Subcutaneous abdominal adipose tissue (tissue), 5 donors: ENCODE measurements around the gene AEBP2.
"Not testable (repeated sequence)": the region's sequence is repeated elsewhere in the genome, so short reads cannot be mapped to it uniquely, and the experiment has no call there.

ENCODE experiments used
- H3K27ac ChIP-seq: one replicate; pipeline ENCODE4 v1.7.0; 2013; ENCODE audit warnings: low read depth, mild to moderate bottlenecking, inconsistent platforms, low read length, moderate library complexity
- H3K27me3 ChIP-seq, 5 donors: one replicate each; pipeline ENCODE4 v1.7.0; 2013; ENCODE audit warnings: low read length in 5 of 5, inconsistent platforms in 1 of 5; ENCODE audit not compliant: control insufficient read depth in 5 of 5, insufficient read depth in 4 of 5
- H3K36me3 ChIP-seq, 5 donors: one replicate each; pipeline ENCODE4 v1.7.0; 2013; ENCODE audit warnings: low read length in 5 of 5; ENCODE audit not compliant: control insufficient read depth in 5 of 5, insufficient read depth in 5 of 5
- H3K4me1 ChIP-seq, 5 donors: one replicate each; pipeline ENCODE4 v1.7.0; 2013; ENCODE audit warnings: low read length in 5 of 5, mild to moderate bottlenecking in 3 of 5, moderate library complexity in 1 of 5; ENCODE audit not compliant: control insufficient read depth in 5 of 5, insufficient read depth in 5 of 5
- H3K4me3 ChIP-seq, 5 donors: one replicate each; pipeline ENCODE4 v1.7.0; 2013; ENCODE audit warnings: low read length in 5 of 5, low read depth in 1 of 5
- H3K9ac ChIP-seq, 5 donors: one replicate each; pipeline ENCODE4 v1.7.0; 2013; ENCODE audit warnings: low read length in 5 of 5, mild to moderate bottlenecking in 4 of 5, moderate library complexity in 3 of 5
- H3K9me3 ChIP-seq, 5 donors: one replicate each; pipeline ENCODE4 v1.7.0; 2013; ENCODE audit warnings: low read length in 5 of 5; ENCODE audit not compliant: control insufficient read depth in 5 of 5
- donor health status: healthy.
- donor health status: healthy.
- donor health status: healthy.
- donor health status: healthy.
- donor health status: healthy.

AEBP2 gene

DNA sequence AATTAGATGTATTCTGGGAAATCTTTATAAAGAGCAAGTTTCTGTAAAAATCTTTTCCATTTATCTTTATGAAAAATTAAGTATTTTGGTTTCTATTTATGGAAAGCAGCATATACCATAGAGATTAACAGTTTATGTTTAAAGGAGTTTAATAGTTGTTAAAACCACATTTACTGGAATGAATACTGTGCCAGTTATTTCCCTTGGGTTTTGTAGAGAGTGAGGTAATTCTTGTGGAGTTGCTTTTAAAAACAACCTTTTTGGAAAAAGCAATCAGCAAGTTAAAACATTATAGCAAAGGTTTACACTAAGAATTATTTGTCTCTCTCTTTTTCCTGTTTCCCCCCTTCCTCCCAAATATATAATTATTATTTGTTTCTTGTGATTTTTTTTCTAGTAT, 34.9 kb downstream of the AEBP2 start:
- no peak overlapping the region for H3K9ac ChIP-seq
- H3K4me3 ChIP-seq = no peak overlapping the region
- H3K27me3 ChIP-seq = no peaks in the 10 kb centered on the region
- peaks cover 0 to 8% (median 3%) of the 10 kb centered on the region in 5 donors for H3K4me1 ChIP-seq
- H3K27ac ChIP-seq = no peak overlapping the region
- no peaks in the 10 kb centered on the region for H3K9me3 ChIP-seq
- peaks cover 0 to 2% (median 0%) of the 10 kb centered on the region in 5 donors for H3K36me3 ChIP-seq

DNA sequence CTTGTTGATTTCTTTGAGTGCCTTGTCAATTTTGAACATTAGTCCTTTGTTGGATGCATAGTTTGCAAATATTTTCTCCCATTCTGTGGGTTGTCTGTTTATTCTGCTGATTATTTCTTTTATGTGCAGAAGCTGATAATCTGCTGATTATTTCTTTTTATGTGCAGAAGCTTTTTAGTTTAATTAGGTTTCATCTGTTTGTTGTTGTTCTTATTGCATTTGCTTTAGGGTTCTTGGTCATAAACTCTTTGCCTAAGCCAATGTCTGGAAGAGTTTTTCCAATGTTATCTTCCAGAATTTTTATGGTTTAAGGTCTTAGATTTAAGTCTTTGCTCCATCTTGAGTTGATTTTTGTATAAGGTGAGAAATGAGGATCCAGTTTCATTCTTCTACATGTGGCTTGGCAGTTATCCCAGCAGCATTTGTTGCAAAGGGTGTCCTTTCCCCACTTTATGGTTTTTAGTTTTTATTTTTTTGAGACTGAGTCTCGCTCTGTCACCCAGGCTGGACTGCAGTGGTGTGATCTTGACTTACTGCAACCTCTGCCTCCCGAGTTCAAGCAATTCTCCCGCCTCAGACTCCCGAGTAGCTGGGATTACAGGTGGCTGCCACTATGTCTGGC, 36.7 kb downstream of the AEBP2 start:
- H3K9ac ChIP-seq, H3K36me3 ChIP-seq, H3K27ac ChIP-seq, H3K9me3 ChIP-seq, H3K4me1 ChIP-seq, H3K4me3 ChIP-seq, H3K27me3 ChIP-seq: not testable (repeated sequence)

DNA sequence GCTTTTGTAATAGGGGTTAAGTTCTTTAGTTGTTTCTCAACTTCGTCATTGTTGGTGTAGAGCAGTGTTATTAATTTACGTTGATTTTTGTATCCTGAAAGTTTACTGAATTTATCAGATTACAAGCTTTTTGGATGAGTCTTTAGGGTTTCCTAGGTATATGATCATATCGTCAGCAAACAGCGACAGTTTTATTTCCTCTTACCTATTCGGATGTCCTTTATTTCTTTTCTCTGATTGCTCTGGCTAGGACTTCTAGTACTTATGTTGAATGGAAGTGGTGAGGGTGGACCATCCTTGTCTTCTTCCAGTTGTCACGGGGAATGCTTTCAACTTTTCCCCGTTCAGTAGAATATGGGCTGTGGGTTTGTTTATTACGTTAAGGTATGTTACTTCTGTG, 37.8 kb downstream of the AEBP2 start:
- no peak overlapping the region for H3K9ac ChIP-seq
- no peaks in the 10 kb centered on the region for H3K36me3 ChIP-seq
- H3K27me3 ChIP-seq = no peaks in the 10 kb centered on the region
- H3K4me1 ChIP-seq = peaks cover 0 to 8% (median 5%) of the 10 kb centered on the region in 5 donors
- no peak overlapping the region for H3K27ac ChIP-seq
- H3K9me3 ChIP-seq = peaks cover 0 to 9% (median 5%) of the 10 kb centered on the region in 5 donors
- no peak overlapping the region for H3K4me3 ChIP-seq

DNA sequence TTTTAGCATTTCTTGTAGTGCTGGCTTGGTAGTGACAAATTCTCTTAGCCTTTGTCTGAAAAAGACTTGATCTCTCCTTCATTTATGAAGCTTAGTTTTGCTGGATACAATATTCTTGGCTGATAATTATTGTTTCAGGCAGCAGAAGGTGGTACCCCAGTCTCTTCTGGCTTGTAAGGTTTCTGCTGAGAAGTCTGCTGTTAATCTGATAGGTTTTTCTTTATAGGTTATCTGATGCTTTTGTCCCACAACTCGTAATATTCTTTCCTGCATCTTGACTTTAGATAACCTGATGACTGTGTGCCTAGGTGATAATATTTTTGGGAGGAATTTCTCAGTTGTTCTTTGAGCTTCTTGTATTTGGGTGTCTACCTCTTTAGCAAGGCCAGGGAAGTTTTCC, 41.2 kb downstream of the AEBP2 start:
- Histone ChIP-seq H3K4me1 (peaks cover 0 to 15% (median 7%) of the 10 kb centered on the region in 5 donors), H3K9ac (no peak overlapping the region), H3K27ac (no peak overlapping the region), H3K4me3 (no peak overlapping the region), H3K27me3 (no peaks in the 10 kb centered on the region), H3K9me3 (peaks cover 0 to 9% (median 5%) of the 10 kb centered on the region in 5 donors), H3K36me3 (no peaks in the 10 kb centered on the region)

DNA sequence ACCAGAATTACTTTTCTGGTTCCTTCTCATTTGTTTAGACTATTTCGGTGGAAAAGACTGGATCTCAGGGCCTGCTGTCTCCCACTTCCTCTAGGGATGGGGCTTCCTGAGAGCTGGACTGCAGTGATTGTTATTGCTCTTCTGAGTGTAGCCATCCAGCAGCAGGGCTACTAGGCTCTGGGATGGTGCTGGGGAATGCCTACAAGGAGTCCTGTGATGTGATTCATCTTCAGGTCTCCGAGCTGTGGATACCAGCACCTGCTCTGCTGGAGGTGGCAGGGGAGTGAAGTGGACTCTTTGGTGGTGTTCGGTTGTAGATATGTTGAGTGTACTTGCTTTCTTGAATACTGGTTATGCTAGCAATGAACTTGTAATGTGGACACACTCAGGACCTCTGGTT, 42.7 kb downstream of the AEBP2 start:
- Histone ChIP-seq H3K27ac (no peak overlapping the region), H3K9me3 (peaks cover 0 to 9% (median 5%) of the 10 kb centered on the region in 5 donors), H3K4me3 (no peak overlapping the region), H3K9ac (no peak overlapping the region), H3K36me3 (no peaks in the 10 kb centered on the region), H3K27me3 (no peaks in the 10 kb centered on the region), H3K4me1 (peaks cover 0 to 15% (median 8%) of the 10 kb centered on the region in 5 donors)

DNA sequence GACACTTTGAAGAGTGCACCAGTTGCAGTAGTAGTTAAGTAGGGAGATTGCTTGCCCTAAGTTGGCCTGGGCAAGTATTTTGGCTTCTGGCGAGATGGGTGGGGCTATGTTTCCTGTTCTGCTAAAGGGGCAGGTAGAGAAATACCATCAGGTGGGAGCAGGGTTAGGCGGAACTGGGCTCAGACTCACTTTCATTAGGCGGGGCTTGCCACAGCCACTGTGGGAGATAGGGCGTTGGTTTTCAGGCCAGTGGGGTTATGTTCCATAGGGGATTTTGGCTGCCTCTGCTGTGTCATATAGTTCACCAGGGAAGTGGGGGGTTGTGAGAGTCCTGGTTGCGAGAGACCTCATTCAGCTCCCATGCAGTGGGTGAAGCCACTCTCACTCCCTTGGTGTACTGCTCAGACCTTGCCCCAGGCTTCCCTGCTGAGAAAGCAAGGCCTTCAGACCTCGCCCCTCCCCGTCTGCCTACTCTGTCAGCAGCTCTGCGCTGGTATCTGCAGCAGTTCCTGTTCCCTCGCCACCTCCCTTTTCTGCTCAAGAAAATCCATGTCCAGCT, 43.3 kb downstream of the AEBP2 start:
- Histone ChIP-seq H3K27me3 (no peaks in the 10 kb centered on the region), H3K36me3 (no peaks in the 10 kb centered on the region), H3K9me3 (peaks cover 0 to 9% (median 5%) of the 10 kb centered on the region in 5 donors), H3K4me3 (no peak overlapping the region), H3K27ac (no peak overlapping the region), H3K9ac (no peak overlapping the region), H3K4me1 (peaks cover 0 to 15% (median 8%) of the 10 kb centered on the region in 5 donors)

DNA sequence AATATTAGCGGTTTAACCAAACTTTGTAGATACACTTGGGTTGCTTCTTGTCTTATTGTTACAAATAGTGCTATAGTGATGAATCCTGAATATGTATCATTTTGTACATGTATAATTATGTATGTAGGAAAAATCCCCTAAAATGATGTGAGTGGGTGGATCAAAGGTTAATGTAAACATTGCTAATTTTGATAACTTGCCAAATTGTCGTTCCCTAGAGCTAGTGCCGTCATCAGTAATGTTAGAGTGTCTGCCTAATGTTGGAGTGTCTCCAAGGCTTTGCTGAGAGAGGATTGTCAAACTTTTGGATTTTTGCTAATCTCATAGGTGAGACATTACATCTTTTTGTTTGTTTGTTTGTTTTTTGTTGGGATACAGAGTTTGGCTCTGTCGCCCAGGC, 44.4 kb downstream of the AEBP2 start:
- H3K27ac ChIP-seq = no peak overlapping the region
- H3K27me3 ChIP-seq = no peaks in the 10 kb centered on the region
- no peaks in the 10 kb centered on the region for H3K36me3 ChIP-seq
- H3K9me3 ChIP-seq = peaks cover 0 to 9% (median 5%) of the 10 kb centered on the region in 5 donors
- H3K4me1 ChIP-seq = peaks cover 0 to 15% (median 8%) of the 10 kb centered on the region in 5 donors
- no peak overlapping the region for H3K9ac ChIP-seq
- no peak overlapping the region for H3K4me3 ChIP-seq

DNA sequence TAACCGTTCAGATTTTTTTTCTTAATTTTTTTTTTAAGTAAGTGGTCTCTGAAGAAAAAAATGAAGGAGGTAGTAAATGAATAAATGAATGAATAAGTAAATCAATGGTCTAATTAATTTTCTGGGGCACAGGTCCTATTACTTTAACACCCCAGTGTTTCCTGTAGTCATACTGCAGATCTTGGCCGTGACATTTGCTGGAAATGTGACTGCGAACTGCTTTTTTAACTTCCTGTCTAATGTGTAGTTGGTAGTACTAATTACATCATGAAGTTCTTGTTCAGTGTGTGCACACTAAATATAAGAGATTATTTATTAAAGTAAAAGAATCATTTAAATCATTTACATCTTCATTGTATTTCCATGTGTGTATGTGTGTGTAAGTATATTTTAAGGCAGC, 45.4 kb downstream of the AEBP2 start:
- Histone ChIP-seq H3K27ac (no peak overlapping the region), H3K27me3 (no peaks in the 10 kb centered on the region), H3K9me3 (peaks cover 0 to 9% (median 5%) of the 10 kb centered on the region in 5 donors), H3K4me1 (peaks cover 0 to 15% (median 8%) of the 10 kb centered on the region in 5 donors), H3K36me3 (no peaks in the 10 kb centered on the region), H3K9ac (no peak overlapping the region), H3K4me3 (no peak overlapping the region)

DNA sequence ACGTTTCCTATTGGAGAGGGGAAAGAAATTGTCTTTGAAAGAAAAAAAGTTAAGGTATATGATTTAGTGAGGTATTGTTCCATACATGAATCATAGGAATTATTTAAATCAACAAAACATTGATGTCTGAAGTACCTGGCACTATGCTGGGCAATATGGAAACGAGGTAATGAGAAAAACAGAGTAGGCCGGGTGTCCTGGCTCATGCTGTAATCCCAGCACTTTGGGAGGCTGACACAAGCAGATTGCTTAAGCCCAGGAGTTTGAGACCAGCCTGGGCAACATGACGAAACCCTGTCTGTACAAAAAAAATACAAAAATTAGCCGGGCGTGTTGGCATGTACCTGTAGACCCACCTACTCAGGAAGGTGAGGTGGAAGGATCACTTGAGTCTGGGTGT, 45.9 kb downstream of the AEBP2 start:
- Histone ChIP-seq H3K9me3 (peaks cover 0 to 4% (median 4%) of the 10 kb centered on the region in 5 donors), H3K27me3 (no peaks in the 10 kb centered on the region), H3K36me3 (no peaks in the 10 kb centered on the region), H3K9ac (no peak overlapping the region), H3K4me1 (peaks cover 0 to 15% (median 8%) of the 10 kb centered on the region in 5 donors), H3K27ac (no peak overlapping the region), H3K4me3 (no peak overlapping the region)

DNA sequence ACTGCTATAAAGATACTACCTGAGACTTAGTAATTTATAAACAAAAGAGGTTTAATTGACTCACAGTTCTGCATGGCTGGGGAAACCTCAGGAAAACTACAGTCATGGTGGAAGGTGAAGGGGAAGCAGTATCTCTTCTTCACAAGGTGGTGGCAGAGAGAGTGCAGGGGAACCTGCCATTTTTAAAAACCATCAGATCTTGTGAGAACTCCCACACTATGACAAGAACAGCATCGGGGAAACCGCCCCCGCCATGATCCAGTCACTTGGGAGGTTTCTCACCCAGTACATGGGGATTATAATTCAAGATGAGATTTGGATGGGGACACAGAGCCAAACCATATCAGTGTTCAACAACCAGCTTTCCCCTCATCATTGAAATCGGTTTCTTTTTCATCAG, 49.9 kb downstream of the AEBP2 start:
- Histone ChIP-seq H3K36me3 (peaks cover 0 to 6% (median 1%) of the 10 kb centered on the region in 5 donors), H3K9me3 (no peaks in the 10 kb centered on the region), H3K27me3 (no peaks in the 10 kb centered on the region), H3K4me1 (peaks cover 0 to 9% (median 4%) of the 10 kb centered on the region in 5 donors), H3K9ac (no peak overlapping the region), H3K4me3 (no peak overlapping the region), H3K27ac (no peak overlapping the region)
